ENCODE results near the gene RNF151. TPM values are rescaled to one million over a fixed set of nuclear protein-coding genes. Genes with fewer than 3 reads are reported as not detected.

RNF151 gene
- total and polyA plus RNA-seq, 10 of the 15 experiments (the other 5 are each of a cell fraction or from before 2014, with no cell fraction given) = 0.17 to 0.56 TPM; not detected in 8

DNA sequence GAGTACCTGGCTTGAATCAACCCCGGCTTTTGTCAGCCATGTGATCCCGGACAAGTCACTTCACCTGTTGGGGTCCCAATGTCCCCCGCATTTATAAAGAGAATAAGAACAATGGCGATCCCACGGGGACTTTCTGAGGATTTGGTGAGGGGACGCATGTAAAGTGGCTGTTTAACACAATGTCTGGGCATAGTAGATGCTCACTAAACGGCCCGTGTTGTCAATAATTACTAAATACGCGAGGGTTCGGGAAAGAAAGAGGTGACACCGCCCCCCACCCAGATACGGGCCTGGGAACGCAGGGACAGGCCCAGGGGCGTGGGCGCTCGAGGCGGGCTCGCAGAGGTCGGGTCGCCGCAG, 24.9 kb downstream of the RNF151 start:
- BruUV-seq (replicated peaks) = TSS peak; percentile 97
- intact Hi-C loops (cut with micrococcal nuclease; ENCODE audit: unreplicated experiment) = no loop called here
- H3K4me2 ChIP-seq (ENCODE audit: control insufficient read depth, insufficient read depth) = peak overlapping the region; percentile 98
- peak overlapping the region; percentile 27; the same call in 1 of the 2 replicates for H3K27ac ChIP-seq (ENCODE audit: control insufficient read depth, insufficient read depth)
- FAIRE-seq (no peak), DNase-seq (ENCODE audit: low read depth, low spot score) (no peak), ATAC-seq (no peak)
- CTCF ChIA-PET = interaction anchor here (0.9 to 6.5 kb wide), 4 partner anchors 10 to 27 kb away, joined by 3 to 54 read pairs (median 4); partner anchors contain the start of genes NOXO1, RNF151 and RPS2
- TF ChIP-seq IKZF1 (conservative IDR thresholded peaks at IDR 0.05) (no peak), MTA2 (IDR thresholded peaks at IDR 0.05; ENCODE audit: low read depth) (no peak), STAT1 (conservative IDR thresholded peaks at IDR 0.05) (0 out of 2 replicates have a peak, but pooled peaks have one; percentile 52), SMARCA5 (IDR thresholded peaks at IDR 0.05) (peak; percentile 86; the same call in 1 of the 2 replicates), CREM (IDR thresholded peaks at IDR 0.05; ENCODE audit: low read depth) (0 out of 2 replicates have a peak, but pooled peaks have one; percentile 7), LARP7 (IDR thresholded peaks at IDR 0.05) (peak; percentile 87), BMI1 (IDR thresholded peaks at IDR 0.05; ENCODE audit: borderline replicate concordance) (no peak), POLR2AphosphoS5 (IDR thresholded peaks at IDR 0.05; ENCODE audit: low read length) (peak; percentile 43; the same call in 1 of the 2 replicates), RB1 (IDR thresholded peaks at IDR 0.05; ENCODE audit: borderline replicate concordance) (0 out of 2 replicates have a peak, but pooled peaks have one; percentile 52)
- TF ChIP-seq, protein P1, sequence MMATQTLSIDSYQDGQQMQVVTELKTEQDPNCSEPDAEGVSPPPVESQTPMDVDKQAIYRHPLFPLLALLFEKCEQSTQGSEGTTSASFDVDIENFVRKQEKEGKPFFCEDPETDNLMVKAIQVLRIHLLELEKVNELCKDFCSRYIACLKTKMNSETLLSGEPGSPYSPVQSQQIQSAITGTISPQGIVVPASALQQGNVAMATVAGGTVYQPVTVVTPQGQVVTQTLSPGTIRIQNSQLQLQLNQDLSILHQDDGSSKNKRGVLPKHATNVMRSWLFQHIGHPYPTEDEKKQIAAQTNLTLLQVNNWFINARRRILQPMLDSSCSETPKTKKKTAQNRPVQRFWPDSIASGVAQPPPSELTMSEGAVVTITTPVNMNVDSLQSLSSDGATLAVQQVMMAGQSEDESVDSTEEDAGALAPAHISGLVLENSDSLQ (IDR thresholded peaks at IDR 0.05) = peak; percentile 33
- TF ChIP-seq, protein P2, sequence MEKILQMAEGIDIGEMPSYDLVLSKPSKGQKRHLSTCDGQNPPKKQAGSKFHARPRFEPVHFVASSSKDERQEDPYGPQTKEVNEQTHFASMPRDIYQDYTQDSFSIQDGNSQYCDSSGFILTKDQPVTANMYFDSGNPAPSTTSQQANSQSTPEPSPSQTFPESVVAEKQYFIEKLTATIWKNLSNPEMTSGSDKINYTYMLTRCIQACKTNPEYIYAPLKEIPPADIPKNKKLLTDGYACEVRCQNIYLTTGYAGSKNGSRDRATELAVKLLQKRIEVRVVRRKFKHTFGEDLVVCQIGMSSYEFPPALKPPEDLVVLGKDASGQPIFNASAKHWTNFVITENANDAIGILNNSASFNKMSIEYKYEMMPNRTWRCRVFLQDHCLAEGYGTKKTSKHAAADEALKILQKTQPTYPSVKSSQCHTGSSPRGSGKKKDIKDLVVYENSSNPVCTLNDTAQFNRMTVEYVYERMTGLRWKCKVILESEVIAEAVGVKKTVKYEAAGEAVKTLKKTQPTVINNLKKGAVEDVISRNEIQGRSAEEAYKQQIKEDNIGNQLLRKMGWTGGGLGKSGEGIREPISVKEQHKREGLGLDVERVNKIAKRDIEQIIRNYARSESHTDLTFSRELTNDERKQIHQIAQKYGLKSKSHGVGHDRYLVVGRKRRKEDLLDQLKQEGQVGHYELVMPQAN (conservative IDR thresholded peaks at IDR 0.05) = 0 out of 2 replicates have a peak, but pooled peaks have one; percentile 43
- H3K9me3 ChIP-seq (replicated peaks; ENCODE audit: control insufficient read depth, insufficient read depth, low read length) = peaks cover 1% of the 10 kb centered on the region; the same call in 1 of the 3 replicates
- POLR2A ChIA-PET = interaction anchor here (1.0 to 3.3 kb wide), 8 partner anchors 10 to 314 kb away, joined by 3 to 18 read pairs (median 10); partner anchors contain the start of genes NOXO1, RNF151, RPS2 and TBL3
- peaks cover 26% of the 10 kb centered on the region for H3K4me1 ChIP-seq (ENCODE audit: control insufficient read depth, insufficient read depth, low read length)
- RAD21 ChIA-PET (ENCODE audit: unreplicated experiment) = interaction anchor here (0.9 to 1.9 kb wide), 4 partner anchors 10 to 27 kb away, joined by 3 to 12 read pairs (median 4); partner anchors contain the start of genes NOXO1 and RPS2
- no peaks in the 10 kb centered on the region for H3K79me2 ChIP-seq (ENCODE audit: control insufficient read depth, insufficient read depth, low read length)
- H3K4me3 ChIP-seq = peak overlapping the region; percentile 65; the same call in 1 of the 2 replicates
- WGBS (ENCODE audit: insufficient coverage, insufficient replicate concordance, low lambda C conversion rate, missing lambda C conversion rate) = 1% methylated on average over 22 of the region's 22 CpGs
- no peaks in the 10 kb centered on the region for H3K27me3 ChIP-seq (replicated peaks in 1 of 2; ENCODE audit: control insufficient read depth in 2 of 2, insufficient read depth in 2 of 2, low read length in 1 of 2)
- H2AFZ ChIP-seq (ENCODE audit: control insufficient read depth, low read depth, low read length) = peak overlapping the region; percentile 3
- peaks cover 0 to 2% of the 10 kb centered on the region in 2 experiments; a peak in 2 of 4 replicates for H3K36me3 ChIP-seq (ENCODE audit: control insufficient read depth in 2 of 2, insufficient read depth in 2 of 2, low read length in 1 of 2)
- SMC1A ChIA-PET (ENCODE audit: uncharacterized antibody, unreplicated experiment) = no interaction called here
- in situ Hi-C loops (cut with MboI) = no loop called here
- H4K20me1 ChIP-seq (ENCODE audit: control insufficient read depth, insufficient read depth) = no peaks in the 10 kb centered on the region
- peak overlapping the region; percentile 36 for H3K9ac ChIP-seq (ENCODE audit: control insufficient read depth, insufficient read depth, low read length)

All from GM12878 (cell line).